HG02885 (cell line): ENCODE data around the gene MSANTD1.

Experiments used
- ATAC-seq: cut with Tn5 transposase; IDR thresholded peaks from one replicate; pipeline ENCODE4 v1.9.1; 2021; ENCODE audit warnings: mild to moderate bottlenecking; ENCODE audit not compliant: unreplicated experiment, poor library complexity

MSANTD1 gene

DNA sequence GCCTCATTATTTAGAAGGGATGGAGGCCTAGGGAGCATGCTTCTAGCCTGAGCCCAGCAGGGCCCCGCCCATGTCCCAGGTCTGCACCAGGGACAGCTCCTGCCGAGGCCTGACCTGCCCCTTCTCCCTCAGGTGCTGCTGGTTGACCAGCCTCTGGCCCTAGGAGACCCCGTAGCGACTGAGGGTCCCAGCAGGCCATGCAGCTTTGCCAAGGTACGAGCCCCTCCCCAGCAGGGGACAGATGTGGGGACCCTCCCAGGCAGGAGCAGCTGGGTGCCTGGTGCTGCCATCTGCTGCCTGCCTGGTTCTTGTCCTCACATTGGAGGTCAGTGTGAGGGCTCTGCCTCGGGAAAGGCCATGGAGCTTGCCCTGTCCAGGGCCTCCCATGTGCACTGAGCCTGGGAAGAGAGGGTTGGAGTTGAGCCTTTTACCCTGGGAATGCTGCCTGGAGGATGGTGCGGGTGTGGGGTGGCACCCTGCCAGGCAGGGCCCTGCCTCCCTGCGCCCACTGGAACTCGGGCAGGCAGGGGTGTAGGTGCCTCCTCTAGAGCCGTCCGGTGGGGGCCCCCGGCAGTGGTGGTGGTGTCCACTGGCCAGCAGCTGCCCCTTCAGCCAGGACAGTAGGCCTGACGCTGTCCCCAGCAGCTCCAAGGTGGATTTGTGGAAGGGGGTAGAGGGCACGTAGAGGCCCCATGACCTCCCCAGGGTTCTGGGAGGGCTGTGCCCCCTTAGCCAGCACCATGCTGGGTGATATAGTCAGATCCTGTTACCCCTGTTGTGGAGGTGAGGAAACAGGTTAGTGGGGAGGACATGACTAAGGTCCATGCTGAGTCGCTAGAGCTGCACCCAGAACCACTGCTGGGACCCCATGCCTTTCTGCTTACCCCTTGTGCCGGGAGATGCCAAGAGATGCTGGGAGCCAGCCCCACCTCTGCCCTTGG lies 2.2 kb upstream of the MSANTD1 start:
- ATAC-seq = no peak

DNA sequence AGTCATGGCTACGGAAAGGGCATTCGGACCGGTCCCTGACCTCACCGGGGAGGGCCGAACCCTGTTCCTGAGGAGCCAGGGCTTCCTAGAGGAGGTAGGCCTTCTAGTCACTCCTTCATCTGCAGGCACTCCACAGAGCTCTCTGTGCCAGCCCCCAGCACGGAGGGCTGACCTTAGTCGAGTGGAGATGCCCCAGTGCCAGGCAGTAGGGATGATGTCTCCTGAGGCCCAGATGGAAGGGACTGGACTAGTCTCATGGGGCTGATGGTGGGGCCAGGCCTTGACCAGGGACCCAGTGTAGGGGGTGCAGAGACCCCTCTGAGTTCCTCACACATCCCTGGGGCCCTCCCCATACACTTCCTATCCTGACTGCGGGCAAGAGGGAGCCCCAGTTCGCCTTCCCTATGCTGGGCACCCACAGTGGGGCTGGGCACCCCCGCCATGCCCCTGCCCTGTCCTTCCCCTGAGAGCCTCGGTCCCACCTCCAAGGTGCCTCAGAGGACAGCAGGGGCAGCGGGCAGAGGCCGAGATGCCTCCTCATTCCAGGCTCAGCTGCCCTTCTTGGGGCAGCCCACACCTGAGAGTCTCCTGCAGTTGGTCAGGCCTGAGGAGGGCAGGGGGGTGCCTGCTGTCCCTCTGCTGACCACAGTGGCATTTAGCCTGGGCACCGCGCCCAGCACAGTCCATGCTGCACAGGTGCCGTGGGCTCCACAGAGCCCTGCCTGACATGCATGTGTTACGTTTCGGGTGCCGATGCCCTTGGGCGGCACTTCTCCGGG lies 1.4 kb upstream of the MSANTD1 start:
- ATAC-seq = no peak

DNA sequence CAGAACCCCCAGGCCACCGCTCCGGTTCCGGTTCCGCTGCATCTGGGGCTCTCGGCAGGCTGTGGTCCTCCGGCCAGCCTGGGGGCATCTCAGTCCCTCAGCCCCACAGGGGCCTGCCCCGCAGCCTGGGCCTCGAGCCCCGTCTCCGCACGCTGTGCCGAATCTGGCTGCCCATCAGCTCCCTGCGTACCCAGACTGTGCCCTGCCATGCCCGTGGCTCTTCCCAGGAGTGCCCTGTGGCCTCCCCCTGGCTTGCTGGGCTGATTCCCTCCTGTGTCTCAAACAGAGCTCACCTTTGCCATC lies 830 bp upstream of the MSANTD1 start:
- ATAC-seq = no peak

DNA sequence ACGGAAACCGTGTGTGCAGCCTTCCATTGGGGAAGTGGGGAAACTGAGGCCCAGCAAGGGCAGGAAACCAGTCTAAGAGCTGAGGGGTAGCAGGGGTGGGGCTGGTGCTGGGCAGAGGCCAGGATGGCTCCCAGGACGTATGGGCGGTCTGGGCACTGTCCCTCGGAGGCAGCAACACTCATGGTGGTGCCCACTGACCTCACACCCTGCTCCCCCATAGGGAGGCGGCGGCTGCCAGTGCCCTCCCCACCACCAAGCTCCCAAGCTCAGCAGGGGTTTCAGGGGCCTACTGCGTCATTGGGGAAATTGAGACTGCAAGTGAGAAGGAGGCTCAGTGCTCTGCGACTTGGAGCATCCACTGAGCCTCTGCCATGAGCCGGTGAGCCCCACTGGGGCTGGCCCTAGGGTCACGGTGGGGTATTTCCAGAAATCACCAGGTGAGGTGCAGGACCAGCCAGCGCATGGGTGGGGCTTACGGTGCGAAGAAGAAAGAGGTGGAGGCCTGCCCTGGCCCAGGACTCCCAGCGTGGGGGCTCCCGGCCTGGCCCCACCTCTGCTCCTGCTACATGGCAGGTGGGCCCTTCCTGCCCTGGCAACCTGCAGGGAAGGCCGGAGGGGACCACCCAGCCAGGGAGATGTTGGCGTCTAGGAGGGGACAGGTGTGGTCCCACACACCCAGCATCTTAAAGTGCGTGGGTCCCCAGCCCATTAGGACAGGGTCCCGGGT lies 915 bp downstream of the MSANTD1 start:
- no peak for ATAC-seq

DNA sequence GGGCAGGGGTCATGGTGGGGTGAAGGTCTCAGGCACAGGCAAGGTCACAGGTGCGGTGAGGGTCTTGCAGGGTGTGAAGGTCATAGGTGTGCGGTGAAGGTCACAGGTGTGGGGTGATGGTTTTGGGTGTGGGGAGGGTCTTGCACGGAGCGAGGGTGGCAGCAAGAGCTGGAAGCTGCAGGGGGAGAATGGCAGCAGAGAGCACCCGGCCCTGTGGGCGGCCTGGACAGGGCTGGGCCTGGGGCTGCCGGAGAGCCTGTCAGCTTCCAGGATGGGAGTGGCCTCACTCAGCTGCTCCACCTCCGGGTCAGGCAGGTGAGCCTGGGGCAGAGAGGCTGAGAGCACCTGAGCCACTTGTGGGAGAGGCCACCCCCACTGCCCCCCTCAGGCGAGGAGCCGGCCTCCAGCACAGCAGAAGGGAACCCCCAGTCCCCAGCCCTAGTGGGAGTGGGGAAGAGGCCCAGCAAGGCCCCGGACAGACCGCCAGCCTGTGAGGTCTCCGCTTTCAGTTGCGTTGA lies 1.5 kb downstream of the MSANTD1 start:
- no peak for ATAC-seq

DNA sequence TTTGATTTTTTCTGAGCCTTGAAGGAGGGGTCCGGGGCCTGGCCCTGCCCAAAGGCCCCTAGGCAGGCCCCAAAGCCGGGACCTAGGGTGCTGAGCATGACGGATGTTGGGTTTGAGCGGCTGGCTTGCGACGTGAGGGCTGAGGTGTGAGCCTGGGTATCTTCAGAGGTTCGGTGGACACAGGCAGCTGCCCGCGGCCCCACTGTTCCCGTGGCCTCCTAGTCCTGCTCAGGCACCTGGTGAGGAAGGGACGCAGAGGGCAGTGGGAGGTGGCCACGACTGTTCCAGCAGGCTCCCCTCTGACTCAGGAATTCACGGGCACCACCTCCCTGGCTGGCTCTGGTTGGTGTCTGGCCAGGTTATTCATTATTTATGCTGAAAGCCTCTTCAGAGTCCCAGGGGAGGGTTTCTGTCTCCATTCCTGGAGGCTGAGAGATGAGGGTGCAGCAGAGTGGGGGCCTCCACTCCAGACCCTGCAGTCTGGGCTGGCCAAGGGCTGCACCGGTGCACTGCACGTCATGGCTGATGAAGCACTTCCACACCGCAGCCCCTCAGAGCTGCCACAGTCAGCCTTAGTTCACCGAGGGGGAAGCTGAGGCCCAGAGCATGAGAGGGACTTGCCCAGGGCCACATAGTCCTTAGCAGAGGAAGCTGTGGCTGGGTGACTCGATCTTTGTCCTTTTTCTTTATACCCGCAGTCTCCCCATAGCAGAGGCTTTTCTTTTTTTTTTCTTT lies 2.2 kb downstream of the MSANTD1 start:
- ATAC-seq = no peak

DNA sequence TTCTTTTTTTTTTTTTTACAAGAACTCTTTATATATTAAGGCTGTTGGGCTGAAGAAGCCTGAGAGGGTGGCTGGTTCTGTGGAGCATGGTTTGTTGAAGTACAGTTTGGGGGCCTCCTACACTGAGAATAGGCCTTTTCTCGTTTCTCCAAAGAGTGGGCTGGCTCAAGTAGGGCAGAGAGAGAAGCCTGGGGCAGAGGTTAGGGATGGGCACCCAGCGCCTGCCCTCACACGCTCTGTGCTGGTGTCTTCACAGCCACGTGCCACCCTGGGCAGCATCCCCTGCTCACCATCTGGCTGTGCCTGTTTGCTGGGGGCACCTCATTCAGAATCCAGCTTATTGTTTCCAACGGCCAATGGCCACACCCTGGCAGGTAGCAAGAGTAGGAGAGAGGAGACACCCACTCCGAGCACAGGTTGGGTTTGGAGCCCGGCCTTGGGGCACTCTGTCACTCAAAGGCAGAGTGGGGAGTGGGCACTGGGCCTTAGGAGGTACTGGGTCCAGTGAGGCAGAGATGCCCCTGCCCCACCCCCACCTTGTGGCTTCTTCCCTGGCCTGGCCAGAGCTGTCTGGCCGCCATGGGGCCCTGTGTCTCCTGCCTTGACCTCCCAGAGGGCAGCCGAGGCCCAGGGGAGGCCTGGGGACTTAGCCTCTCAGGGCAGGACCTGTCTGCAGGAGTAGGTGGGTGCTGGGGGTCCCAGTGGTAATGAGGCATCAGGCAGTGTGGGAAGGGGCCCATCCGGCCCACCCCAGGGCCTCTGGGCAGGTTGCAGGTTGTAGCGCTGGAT lies 2.9 kb downstream of the MSANTD1 start:
- no peak for ATAC-seq

DNA sequence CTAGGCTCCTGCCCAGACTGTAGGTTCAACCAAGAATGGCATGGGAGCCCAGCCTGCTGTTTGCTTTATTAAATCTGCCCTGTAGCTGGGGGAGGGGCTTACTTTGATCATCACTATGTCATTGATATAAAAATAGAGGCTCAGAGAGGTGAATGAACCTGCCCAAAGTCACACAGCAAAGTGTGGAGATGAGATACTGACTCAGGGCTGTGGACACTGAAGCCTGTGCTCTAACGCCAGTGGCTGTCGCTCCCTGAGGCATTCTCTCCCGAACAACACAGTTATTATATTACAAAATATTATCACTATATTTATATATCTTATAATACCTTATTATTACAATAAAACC lies 3.5 kb downstream of the MSANTD1 start:
- no peak for ATAC-seq

DNA sequence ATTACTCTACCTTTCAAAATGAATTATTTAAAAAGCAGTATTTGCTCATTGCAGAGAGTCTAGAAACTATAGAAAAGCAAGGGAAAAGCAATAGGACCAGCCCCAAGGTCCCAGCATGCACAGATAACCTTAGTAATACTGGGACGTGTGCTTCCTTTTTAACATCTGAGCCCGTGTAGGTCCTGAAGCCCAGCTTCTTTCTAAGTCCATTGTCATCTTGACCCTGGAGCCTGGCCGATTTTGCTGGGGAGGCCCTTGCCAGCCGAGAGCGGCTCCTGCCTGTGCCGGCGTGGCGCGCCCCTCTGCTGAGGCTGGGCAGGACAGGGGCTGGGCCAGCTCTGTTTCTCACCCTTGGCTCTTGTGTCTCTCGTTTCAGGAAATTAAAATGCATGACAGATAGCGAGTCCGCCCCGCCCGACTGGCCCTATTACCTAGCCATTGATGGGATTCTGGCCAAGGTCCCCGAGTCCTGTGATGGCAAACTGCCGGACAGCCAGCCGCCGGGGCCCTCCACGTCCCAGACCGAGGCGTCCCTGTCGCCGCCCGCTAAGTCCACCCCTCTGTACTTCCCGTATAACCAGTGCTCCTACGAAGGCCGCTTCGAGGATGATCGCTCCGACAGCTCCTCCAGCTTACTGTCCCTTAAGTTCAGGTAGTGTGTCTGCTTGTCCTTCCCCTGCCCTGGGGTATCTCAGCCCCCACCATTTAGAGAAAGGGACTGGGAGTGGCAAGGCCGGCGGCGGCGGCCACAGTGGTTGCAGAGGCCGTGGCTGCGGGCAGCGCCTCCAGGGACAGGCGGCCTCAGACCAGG lies 4.1 kb downstream of the MSANTD1 start:
- ATAC-seq = no peak

DNA sequence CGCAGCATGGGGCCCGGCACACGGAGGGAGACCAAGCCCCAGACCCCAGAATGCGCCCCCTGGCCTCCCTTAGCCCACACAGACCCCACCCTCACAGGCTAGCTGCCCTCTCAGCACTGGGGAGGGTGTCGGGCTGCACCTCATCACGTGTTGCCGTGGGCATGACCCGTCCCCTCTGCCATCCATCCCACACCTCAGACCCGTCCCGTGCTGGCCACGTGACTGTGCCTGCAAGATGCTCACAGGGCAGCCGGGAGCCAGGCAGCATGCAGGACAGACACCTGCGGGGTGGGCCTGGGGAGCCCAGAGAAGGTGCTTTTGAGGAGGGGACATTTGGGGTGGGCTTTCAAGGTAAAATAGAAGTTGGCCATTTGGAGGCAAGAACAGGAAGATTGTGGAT lies 4.8 kb downstream of the MSANTD1 start:
- no peak for ATAC-seq

DNA sequence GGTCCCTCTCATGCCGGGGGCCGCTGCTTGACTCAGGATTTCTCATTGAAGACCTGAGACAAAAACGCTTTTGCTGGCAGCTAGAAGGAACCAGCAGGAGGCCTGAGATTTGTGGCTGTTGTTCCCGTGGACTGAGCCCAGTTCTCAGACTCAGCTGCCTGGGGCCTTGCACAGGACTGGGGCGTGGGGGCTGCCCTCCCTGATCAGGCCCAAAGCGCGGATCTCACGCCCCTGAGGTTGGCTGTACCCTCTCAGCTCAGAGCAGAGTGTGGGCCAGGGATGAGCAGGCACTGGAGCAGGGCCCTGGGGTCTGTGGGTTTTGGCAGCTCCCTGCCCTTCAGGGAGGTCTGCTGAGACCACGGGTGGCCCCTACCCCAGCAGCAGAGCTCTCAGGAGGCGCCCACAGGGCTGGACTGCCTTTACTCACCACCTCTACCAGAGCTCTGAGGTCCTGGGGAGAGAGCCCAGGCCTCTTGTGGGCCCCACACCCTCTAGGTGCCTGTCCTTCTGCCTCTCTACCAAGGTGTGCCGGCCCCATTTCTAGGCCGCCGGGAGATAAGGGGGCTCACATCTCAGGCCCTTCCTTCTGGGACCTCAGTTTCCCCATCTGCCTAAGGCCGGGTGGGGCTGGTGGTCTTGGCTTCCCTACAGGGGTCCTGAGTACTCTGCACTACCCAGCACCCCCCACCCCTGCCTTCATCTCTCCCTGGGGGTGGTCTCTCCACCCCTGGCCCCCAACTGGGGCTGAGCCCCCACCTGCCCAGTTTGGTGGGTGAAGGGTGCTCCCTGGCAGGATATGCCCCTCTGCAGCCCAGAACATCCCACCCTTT lies 5.6 kb downstream of the MSANTD1 start:
- no peak for ATAC-seq

DNA sequence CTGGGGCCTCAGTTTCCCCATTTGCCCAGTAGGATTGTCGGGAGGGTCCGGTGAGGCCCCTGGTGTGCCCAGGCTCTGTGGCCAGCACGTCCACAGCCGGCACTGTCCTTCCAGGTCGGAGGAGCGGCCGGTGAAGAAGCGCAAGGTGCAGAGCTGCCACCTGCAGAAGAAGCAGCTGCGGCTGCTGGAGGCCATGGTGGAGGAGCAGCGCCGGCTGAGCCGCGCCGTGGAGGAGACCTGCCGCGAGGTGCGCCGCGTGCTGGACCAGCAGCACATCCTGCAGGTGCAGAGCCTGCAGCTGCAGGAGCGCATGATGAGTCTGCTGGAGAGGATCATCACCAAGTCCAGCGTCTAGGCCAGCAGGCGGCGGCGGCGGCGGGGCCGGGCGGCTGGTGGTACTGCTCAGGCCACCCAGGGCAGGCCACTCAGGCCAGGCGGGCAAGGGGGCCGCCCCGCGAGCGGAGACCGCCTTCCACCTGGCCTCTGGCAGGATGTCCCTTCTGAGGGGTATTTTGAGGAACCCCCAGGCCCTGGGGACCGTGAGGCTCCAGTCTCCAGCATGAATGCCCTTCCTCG lies 6.7 kb downstream of the MSANTD1 start:
- ATAC-seq = no peak

DNA sequence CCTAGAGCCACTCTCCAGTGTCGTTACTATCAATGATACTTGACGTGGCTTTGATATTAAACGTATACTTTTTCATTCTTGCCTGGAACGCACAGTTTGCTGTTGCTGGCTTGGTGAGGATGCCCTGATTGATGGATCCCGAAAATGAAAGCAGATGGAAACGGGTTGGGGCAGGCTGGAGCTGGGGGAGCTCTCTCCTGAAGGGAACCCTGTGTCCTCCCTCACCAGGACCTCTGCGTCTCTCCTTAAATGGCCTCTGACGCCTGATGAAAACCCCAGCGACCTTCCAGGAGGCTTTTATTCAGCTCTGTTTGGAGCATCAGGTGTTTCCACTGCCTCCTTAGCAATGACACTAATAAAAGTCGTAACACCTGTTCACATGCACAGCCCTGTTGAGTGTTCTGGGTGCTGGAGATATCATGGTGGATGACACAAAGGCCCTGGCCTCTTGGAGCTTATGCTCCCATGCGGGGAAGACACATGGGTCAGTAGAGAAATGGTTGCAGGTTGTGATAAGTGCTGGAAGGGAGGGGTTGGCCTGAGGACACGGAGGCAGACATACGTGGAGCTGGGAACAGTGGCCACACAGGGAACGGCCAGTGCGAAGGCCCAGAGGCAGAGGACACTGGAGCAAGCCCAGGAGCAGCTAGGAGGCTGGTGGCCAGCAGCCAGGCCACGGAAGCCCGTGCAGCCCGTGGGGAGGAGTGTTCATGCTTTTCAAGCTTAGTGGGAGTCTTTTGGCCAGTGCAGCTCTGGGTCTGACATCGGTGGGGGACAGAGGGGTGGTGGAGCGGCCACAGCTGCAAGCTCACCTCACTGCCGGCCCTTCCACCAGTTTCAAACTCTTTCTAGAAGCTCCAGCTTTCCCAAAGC lies 7.5 kb downstream of the MSANTD1 start:
- no peak for ATAC-seq

DNA sequence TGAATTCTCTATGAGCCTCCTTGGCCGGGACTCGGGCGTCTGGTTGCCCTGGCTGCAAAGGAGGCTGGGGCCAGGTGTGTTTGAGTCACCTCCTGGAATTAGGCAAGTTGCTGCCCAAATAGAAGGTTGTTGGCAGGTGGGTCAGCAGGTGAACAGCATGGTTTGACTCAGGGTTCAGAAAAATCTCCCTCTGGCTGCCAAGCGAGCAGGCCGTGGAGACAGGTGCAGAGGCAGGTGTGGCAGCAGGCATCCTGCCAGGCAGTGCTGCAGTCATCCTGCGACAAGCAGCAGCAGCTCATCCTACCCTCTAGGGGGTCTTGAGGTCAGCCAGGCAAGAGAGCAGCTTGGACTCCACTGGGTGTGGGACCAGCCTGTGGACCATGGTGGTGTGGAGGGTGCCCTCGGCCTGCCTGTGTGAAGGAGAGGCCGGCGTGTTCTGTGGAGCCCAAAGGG lies 8.2 kb downstream of the MSANTD1 start:
- no peak for ATAC-seq

DNA sequence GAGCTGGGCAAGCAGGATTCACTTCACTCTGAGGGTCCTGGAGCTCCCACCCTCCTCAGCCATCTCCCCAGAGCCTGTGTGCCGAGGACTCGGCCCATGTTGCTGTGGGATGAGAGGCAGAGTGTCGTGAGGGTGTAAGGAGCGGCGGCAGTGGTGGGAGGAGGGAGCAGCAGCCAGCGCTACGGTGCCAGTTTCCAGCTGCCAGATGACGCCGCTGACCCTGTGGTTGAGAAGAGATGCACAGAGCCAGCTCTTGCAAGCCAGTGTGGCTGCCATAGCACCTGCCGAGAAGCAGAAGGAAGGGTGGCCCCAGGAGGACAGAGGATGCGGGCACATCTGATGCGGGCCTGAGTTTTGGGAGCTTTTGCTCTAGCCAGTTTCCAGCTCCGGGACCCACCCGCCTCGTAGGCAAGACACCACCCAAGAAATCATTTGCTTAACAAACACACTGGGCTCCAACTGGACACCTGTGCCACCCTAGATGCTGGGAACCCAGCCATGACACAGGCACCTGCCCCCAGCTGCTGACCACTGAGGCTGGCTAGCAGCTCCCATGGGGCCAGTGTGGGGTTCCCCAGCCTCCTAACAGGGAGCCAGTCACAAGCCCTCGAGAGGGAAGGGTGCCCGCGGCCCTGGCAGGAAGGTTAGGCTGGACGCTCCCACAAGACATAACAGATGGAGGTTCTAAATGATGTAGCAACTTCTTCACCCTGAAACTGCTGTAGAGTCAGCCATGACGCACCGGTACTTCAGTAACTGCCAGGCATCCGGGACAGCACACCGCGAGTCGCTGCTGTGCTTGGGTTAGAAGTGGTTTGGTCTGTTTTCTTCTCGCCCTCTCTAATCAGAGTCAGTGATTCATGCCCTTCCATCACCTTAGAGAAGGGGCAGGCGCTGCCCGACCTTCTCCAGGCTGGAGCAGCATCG lies 8.9 kb downstream of the MSANTD1 start:
- ATAC-seq = no peak
